Stimulated activated CD8-positive, alpha-beta memory T cell treated with anti-CD3 and anti-CD28 coated beads, Interleukin-12 subunit alpha, Interleukin-12 subunit beta, amount 100 ng/mL, for 24 hours (primary cell): Measurements from ENCODE around the gene PIH1D1.
A peak's percentile ranks its signal among the peaks of the same experiment; 100 is the strongest.
"Not testable (repeated sequence)": the region's sequence is repeated elsewhere in the genome, so short reads cannot be mapped to it uniquely, and the experiment has no call there.

ENCODE experiments used
- DNase-seq: peaks from one replicate; pipeline ENCODE4 v3.0.0-alpha.2; 2020; ENCODE audit errors: extremely low read depth

The PIH1D1 gene

GRCh38 chr19:49481020-49481683 is 29.5 kb upstream of the PIH1D1 start:
- no peak for DNase-seq

GRCh38 chr19:49479975-49480628 is 28.5 kb upstream of the PIH1D1 start:
- DNase-seq = no peak

GRCh38 chr19:49475995-49476880 is 24.6 kb upstream of the PIH1D1 start:
- no peak for DNase-seq

- no peak for DNase-seq
Measured at GRCh38 chr19:49475191-49475917, 23.7 kb upstream of the PIH1D1 start.

GRCh38 chr19:49474542-49474924 is 22.9 kb upstream of the PIH1D1 start:
- DNase-seq = no peak

- peak; percentile 69 for DNase-seq
Measured at GRCh38 chr19:49473868-49474541, 22.4 kb upstream of the PIH1D1 start, which contains the start of gene FLT3LG. TSS of gene FLT3LG (plus strand) at chr19:49474215. CDS start at chr19:49474640, 425 bp downstream.

GRCh38 chr19:49473501-49473867 is 21.9 kb upstream of the PIH1D1 start:
- not testable (repeated sequence) for DNase-seq

- DNase-seq = no peak
Measured at GRCh38 chr19:49472936-49473335, 21.3 kb upstream of the PIH1D1 start.

GRCh38 chr19:49470615-49470978 is 19.0 kb upstream of the PIH1D1 start:
- no peak for DNase-seq

GRCh38 chr19:49469828-49470614 is 18.4 kb upstream of the PIH1D1 start:
- no peak for DNase-seq

- no peak for DNase-seq
Measured at GRCh38 chr19:49468746-49469447, 17.3 kb upstream of the PIH1D1 start.

- DNase-seq = no peak
Measured at GRCh38 chr19:49468199-49468598, 16.6 kb upstream of the PIH1D1 start.

- DNase-seq = no peak
Measured at GRCh38 chr19:49465371-49465770, 13.8 kb upstream of the PIH1D1 start.

GRCh38 chr19:49463960-49464740 is 12.5 kb upstream of the PIH1D1 start:
- no peak for DNase-seq

GRCh38 chr19:49462492-49462891 is 10.9 kb upstream of the PIH1D1 start:
- no peak for DNase-seq

- DNase-seq = no peak
Measured at GRCh38 chr19:49461656-49462055, 10.0 kb upstream of the PIH1D1 start.

GRCh38 chr19:49461130-49461529 is 9.5 kb upstream of the PIH1D1 start:
- DNase-seq = not testable (repeated sequence)

- DNase-seq = no peak
Measured at GRCh38 chr19:49459388-49459787, 7.8 kb upstream of the PIH1D1 start.

- no peak for DNase-seq
Measured at GRCh38 chr19:49458567-49458903, 6.9 kb upstream of the PIH1D1 start.
